H9 (cell line): Measurements from ENCODE around the gene ALX4. TPM values are rescaled to one million over a fixed set of nuclear protein-coding genes. Genes with fewer than 3 reads are reported as not detected.

Experiments used
- DNase-seq: peaks from one replicate; pipeline ENCODE4 v3.0.0-alpha.2; 2017
- H2AFZ ChIP-seq: one replicate; pipeline ENCODE4 v1.6.1; 2013; ENCODE audit warnings: mild to moderate bottlenecking, low read length, control low read depth, moderate library complexity
- H2AK5ac ChIP-seq: 2 replicates; pipeline ENCODE4 v1.6.1; 2013; ENCODE audit warnings: low read length, control low read depth, mixed read lengths; ENCODE audit not compliant: insufficient read length
- H2BK120ac ChIP-seq: one replicate; pipeline ENCODE4 v1.6.1; 2013; ENCODE audit warnings: low read depth, mild to moderate bottlenecking, low read length, control low read depth, inconsistent platforms; ENCODE audit not compliant: poor library complexity, severe bottlenecking
- H2BK12ac ChIP-seq: 2 replicates; pipeline ENCODE4 v1.6.1; 2013; ENCODE audit warnings: low read length, control low read depth, mixed read lengths, low read depth; ENCODE audit not compliant: insufficient read length
- H2BK15ac ChIP-seq: 2 replicates; pipeline ENCODE4 v1.6.1; 2013; ENCODE audit warnings: low read depth, low read length, control low read depth
- H2BK20ac ChIP-seq: one replicate; pipeline ENCODE4 v1.6.1; 2013; ENCODE audit warnings: low read depth, mild to moderate bottlenecking, low read length, control low read depth, inconsistent platforms; ENCODE audit not compliant: poor library complexity, severe bottlenecking
- H2BK5ac ChIP-seq: 2 replicates; pipeline ENCODE4 v1.6.1; 2013; ENCODE audit warnings: low read length, control low read depth, mixed read lengths; ENCODE audit not compliant: insufficient read length
- H3K14ac ChIP-seq: 2 replicates; pipeline ENCODE4 v1.6.1; 2013; ENCODE audit warnings: low read length, control low read depth; ENCODE audit not compliant: insufficient read depth
- H3K18ac ChIP-seq: 2 replicates; pipeline ENCODE4 v1.6.1; 2013; ENCODE audit warnings: low read depth, mild to moderate bottlenecking, mixed read lengths, low read length, control low read depth; ENCODE audit not compliant: insufficient read length
- H3K23ac ChIP-seq: 2 replicates; pipeline ENCODE4 v1.6.1; 2013; ENCODE audit warnings: low read length, control low read depth, mixed read lengths, low read depth; ENCODE audit not compliant: insufficient read length
- H3K23me2 ChIP-seq: 2 replicates; pipeline ENCODE4 v1.6.1; 2013; ENCODE audit warnings: low read depth, mild to moderate bottlenecking, mixed read lengths, low read length, control low read depth; ENCODE audit not compliant: insufficient read length, poor library complexity, severe bottlenecking
- H3K27ac ChIP-seq: 2 replicates; pipeline ENCODE4 v1.5.1; 2013; ENCODE audit warnings: low read length, control low read depth, mixed read lengths, low read depth; ENCODE audit not compliant: insufficient read length
- H3K27me3 ChIP-seq: 2 replicates; pipeline ENCODE4 v1.6.1; 2013; ENCODE audit warnings: low read length, control low read depth, inconsistent platforms; ENCODE audit not compliant: insufficient read depth
- H3K4ac ChIP-seq: 2 replicates; pipeline ENCODE4 v1.6.1; 2013; ENCODE audit warnings: low read depth, mild to moderate bottlenecking, control low read depth, inconsistent platforms, low read length, moderate library complexity
- H3K4me1 ChIP-seq: 2 replicates; pipeline ENCODE4 v1.6.1; 2013; ENCODE audit warnings: low read length, control low read depth, inconsistent platforms; ENCODE audit not compliant: insufficient read depth
- H3K4me2 ChIP-seq: 2 replicates; pipeline ENCODE4 v1.6.1; 2013; ENCODE audit warnings: low read length, control low read depth, mixed read lengths; ENCODE audit not compliant: insufficient read length, insufficient read depth
- H3K56ac ChIP-seq: 2 replicates; pipeline ENCODE4 v1.6.1; 2013; ENCODE audit warnings: low read depth, mild to moderate bottlenecking, mixed read lengths, low read length, control low read depth; ENCODE audit not compliant: insufficient read length
- H3K79me1 ChIP-seq: 2 replicates; pipeline ENCODE4 v1.6.1; 2013; ENCODE audit warnings: low read depth, mild to moderate bottlenecking, moderate library complexity, low read length, control low read depth, inconsistent platforms; ENCODE audit not compliant: insufficient read depth, poor library complexity, severe bottlenecking
- H3K79me2 ChIP-seq: 2 replicates; pipeline ENCODE4 v1.6.1; 2013; ENCODE audit warnings: low read length, control low read depth, inconsistent platforms; ENCODE audit not compliant: insufficient read depth
- H3K9ac ChIP-seq: 2 replicates; pipeline ENCODE4 v1.6.1; 2013; ENCODE audit warnings: low read length, control low read depth, mixed read lengths; ENCODE audit not compliant: insufficient read length; ENCODE audit errors: extremely low read depth
- H3K9me3 ChIP-seq: one replicate; pipeline ENCODE4 v1.6.1; 2013; ENCODE audit warnings: low read depth, low read length, inconsistent platforms; ENCODE audit not compliant: control insufficient read depth
- H3T11ph ChIP-seq: one replicate; pipeline ENCODE4 v1.6.1; 2013; ENCODE audit warnings: mild to moderate bottlenecking, low read length, control low read depth, inconsistent platforms
- H4K20me1 ChIP-seq: one replicate; pipeline ENCODE4 v1.6.1; 2013; ENCODE audit not compliant: control insufficient read depth, insufficient read length, insufficient read depth
- H4K5ac ChIP-seq: 2 replicates; pipeline ENCODE4 v1.6.1; 2013; ENCODE audit warnings: low read depth, mild to moderate bottlenecking, mixed read lengths, low read length, control low read depth; ENCODE audit not compliant: insufficient read length
- H4K8ac ChIP-seq: replicated peaks from 2 replicates; pipeline ENCODE4 v1.6.1; 2013; ENCODE audit warnings: low read length, control low read depth, mixed read lengths, low read depth; ENCODE audit not compliant: insufficient read length
- H4K91ac ChIP-seq: 2 replicates; pipeline ENCODE4 v1.6.1; 2013; ENCODE audit warnings: low read depth, mild to moderate bottlenecking, moderate library complexity, mixed read lengths, low read length, control low read depth; ENCODE audit not compliant: insufficient read length
- H3K27ac Mint-ChIP-seq, 3 experiments: 2 replicates in 2 of 3; 3 replicates in 1 of 3; pipeline ENCODE4 v1.8.0; 2020 to 2021; ENCODE audit warnings: mixed read lengths in 3 of 3, mild to moderate bottlenecking in 1 of 3, moderate library complexity in 1 of 3
- H3K27me3 Mint-ChIP-seq: 2 replicates; pipeline ENCODE4 v1.8.0; 2021; ENCODE audit warnings: low read depth, mild to moderate bottlenecking, moderate library complexity, mixed read lengths
- H3K36me3 Mint-ChIP-seq, 3 experiments: 2 replicates in 2 of 3; 3 replicates in 1 of 3; pipeline ENCODE4 v1.8.0; 2020 to 2021; ENCODE audit warnings: low read depth in 3 of 3, mixed read lengths in 3 of 3; ENCODE audit not compliant: insufficient read depth in 1 of 3
- H3K4me1 Mint-ChIP-seq, 2 experiments: 2 replicates each; pipeline ENCODE4 v1.8.0; 2020; ENCODE audit warnings: mixed read lengths in 2 of 2
- H3K4me3 Mint-ChIP-seq, 2 experiments: 2 replicates in 1 of 2; 3 replicates in 1 of 2; pipeline ENCODE4 v1.8.0; 2020 to 2021; ENCODE audit warnings: mild to moderate bottlenecking in 2 of 2, mixed read lengths in 2 of 2, moderate library complexity in 1 of 2
- H3K9me3 Mint-ChIP-seq, 2 experiments: 2 replicates in 1 of 2; 3 replicates in 1 of 2; pipeline ENCODE4 v1.8.0; 2020; ENCODE audit warnings: mild to moderate bottlenecking in 2 of 2, mixed read lengths in 2 of 2, moderate library complexity in 1 of 2
- CTCF ChIP-seq: fragments of 200-600 bp; sonication (generic); conservative IDR thresholded peaks from 3 replicates; pipeline ENCODE4 v1.8.0; 2021; ENCODE audit warnings: antibody characterized with exemption, mild to moderate bottlenecking
- whole genome bisulfite sequencing: extraction: QIAGEN DNeasy Blood & Tissue Kit; methylation state at CpG from one replicate; pipeline ENCODE4 v1.1.7; 2013; ENCODE audit warnings: missing lambda C conversion rate, low lambda C conversion rate, mixed read lengths; ENCODE audit not compliant: insufficient read length; ENCODE audit errors: extremely low coverage; 5-methylcytosine and 5-hydroxymethylcytosine counted together
- total RNA-seq: library from RNA; stranded (reverse); gene quantifications from 2 replicates; pipeline ENCODE4 v1.2.1, GENCODE V29; 2021

ALX4 gene
- total RNA-seq, 1 experiment from 2014 or later = not detected

- no peak overlapping the region for H2BK5ac ChIP-seq
- H3K79me1 ChIP-seq = no peaks in the 10 kb centered on the region
- no peak for TF ChIP-seq CTCF
- no peak overlapping the region for H2AK5ac ChIP-seq
- H4K5ac ChIP-seq = no peak overlapping the region
- no peaks in the 10 kb centered on the region for H4K20me1 ChIP-seq
- no peak overlapping the region for H2AFZ ChIP-seq
- no peak overlapping the region for H3K27ac ChIP-seq
- no peak overlapping the region for H3K4me2 ChIP-seq
- no peak overlapping the region for H2BK15ac ChIP-seq
- Mint-ChIP-seq H3K9me3 (no peaks in the 10 kb centered on the region; a peak in 1 of 5 replicates), H3K27ac (no peak overlapping the region), H3K27me3 (peaks cover 19% of the 10 kb centered on the region), H3K4me1 (peaks cover 5 to 16% of the 10 kb centered on the region in 2 experiments; a peak in 3 of 4 replicates), H3K4me3 (no peak overlapping the region), H3K36me3 (no peaks in the 10 kb centered on the region)
- H3K14ac ChIP-seq = no peak overlapping the region; the same call in 1 of the 2 replicates
- no peak for DNase-seq
- H3K23me2 ChIP-seq = no peaks in the 10 kb centered on the region
- no peak overlapping the region for H2BK120ac ChIP-seq
- no peak overlapping the region for H3K56ac ChIP-seq
- no peak overlapping the region for H4K8ac ChIP-seq
- no peak overlapping the region for H3T11ph ChIP-seq
- H3K9ac ChIP-seq = no peak overlapping the region
- no peaks in the 10 kb centered on the region for H3K27me3 ChIP-seq
- no CpG with 5 or more reads among the region's 5 CpGs for WGBS
- no peaks in the 10 kb centered on the region for H3K79me2 ChIP-seq
- H3K4me1 ChIP-seq = no peaks in the 10 kb centered on the region
- H2BK20ac ChIP-seq = no peak overlapping the region
- no peaks in the 10 kb centered on the region for H3K9me3 ChIP-seq
- no peak overlapping the region for H3K18ac ChIP-seq
- no peak overlapping the region for H3K4ac ChIP-seq
- H3K23ac ChIP-seq = no peak overlapping the region
- no peak overlapping the region for H2BK12ac ChIP-seq
- H4K91ac ChIP-seq = no peak overlapping the region
These were observed 35.0 kb upstream of the ALX4 start for GRCh38 chr11:44344921-44345320.
